Astrocyte of the cerebellum (primary cell): Measurements from ENCODE around the gene REELD1.

Experiments used
- DNase-seq: peaks from one replicate; pipeline ENCODE4 v3.0.0-alpha.2; 2011; ENCODE audit warnings: low read depth
- H3K4me3 ChIP-seq: 2 replicates; pipeline ENCODE4 v1.5.1; 2011; ENCODE audit warnings: mild to moderate bottlenecking, low read depth, low read length, moderate library complexity
- CTCF ChIP-seq: IDR thresholded peaks from 2 replicates; pipeline ENCODE4 v1.5.1; 2012; ENCODE audit warnings: low read length, low read depth, moderate library complexity, mild to moderate bottlenecking; ENCODE audit errors: missing control alignments
- in situ Hi-C: cut with HindIII; loops from 2 replicates; pipeline ENCODE4 v1.10.0; 2017; ENCODE audit warnings: low sequenced_read_pairs

Gene REELD1

GRCh38 chr4:146211440-146211839 lies 2.9 kb upstream of the REELD1 start:
- no peak for DNase-seq
- H3K4me3 ChIP-seq = no peak overlapping the region
- no peak for TF ChIP-seq CTCF
- in situ Hi-C loops = no loop called here

DNA sequence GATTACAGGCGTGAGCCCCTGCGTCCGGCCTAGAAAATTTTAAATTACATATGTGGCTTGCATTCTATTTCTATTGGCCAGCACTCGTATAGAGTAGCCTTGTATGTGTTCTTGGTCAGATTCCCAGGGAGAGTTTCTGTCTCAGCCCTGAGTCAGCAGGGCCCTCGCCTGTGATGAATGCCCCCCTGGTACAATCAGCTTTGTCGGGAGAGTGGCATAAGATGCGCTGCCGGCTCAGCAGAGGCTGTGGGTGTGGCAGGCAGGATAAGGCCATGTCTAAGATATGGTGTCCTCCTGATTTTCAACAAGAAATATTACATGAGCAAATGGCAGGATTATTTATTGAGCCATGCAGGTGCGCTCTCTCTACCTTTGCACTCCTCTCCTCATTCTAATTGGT lies 1.6 kb upstream of the REELD1 start:
- in situ Hi-C loops = no loop called here
- H3K4me3 ChIP-seq = no peak overlapping the region
- TF ChIP-seq CTCF = no peak
- DNase-seq = no peak

GRCh38 chr4:146222313-146222712 lies 8.0 kb downstream of the REELD1 start:
- no peak for DNase-seq
- no peak for TF ChIP-seq CTCF
- in situ Hi-C loops = no loop called here
- H3K4me3 ChIP-seq = no peak overlapping the region

- H3K4me3 ChIP-seq = no peak overlapping the region
- DNase-seq = no peak
- no peak for TF ChIP-seq CTCF
- in situ Hi-C loops = no loop called here
Measured at GRCh38 chr4:146224326-146224966, 10.1 kb downstream of the REELD1 start.

DNA sequence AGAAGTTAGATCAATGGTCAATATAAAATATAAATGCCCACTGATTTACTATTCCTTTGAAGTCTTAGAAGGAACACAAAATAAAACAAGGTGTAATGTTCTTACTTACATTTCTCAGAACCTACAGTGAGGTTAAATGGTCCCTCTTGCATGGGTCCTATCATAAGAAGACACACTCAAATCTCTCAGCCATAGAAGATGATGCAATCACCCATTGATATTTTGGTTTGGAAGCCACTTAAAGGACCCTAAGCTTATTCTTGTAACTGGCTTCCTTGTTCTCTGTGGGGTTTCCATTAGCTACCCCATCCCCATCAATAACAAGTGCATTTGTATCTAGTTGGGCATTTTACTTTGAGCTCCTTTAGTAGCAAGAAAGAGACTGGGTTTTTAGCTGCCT lies 15.1 kb downstream of the REELD1 start:
- no peak for DNase-seq
- no peak for TF ChIP-seq CTCF
- in situ Hi-C loops = no loop called here
- H3K4me3 ChIP-seq = no peak overlapping the region

GRCh38 chr4:146232131-146232722 lies 17.9 kb downstream of the REELD1 start:
- H3K4me3 ChIP-seq = no peak overlapping the region
- DNase-seq = no peak
- in situ Hi-C loops = no loop called here
- no peak for TF ChIP-seq CTCF
